Glomerular endothelial cell (primary cell): Measurements from ENCODE around the gene CCZ1B. TPM values are rescaled to one million over a fixed set of nuclear protein-coding genes. Genes with fewer than 3 reads are reported as not detected.
"Not testable (repeated sequence)": the region's sequence is repeated elsewhere in the genome, so short reads cannot be mapped to it uniquely, and the experiment has no call there.

Experiments
- DNase-seq: peaks from one replicate; pipeline ENCODE4 v3.0.0-alpha.2; 2011; ENCODE audit warnings: low read depth, low spot score; ENCODE audit errors: extremely low read depth
- total RNA-seq: library from RNA; depleted of rRNA; stranded (reverse); fragments of >200 nt; gene quantifications from 2 replicates; pipeline ENCODE4 v1.2.3, GENCODE V29; 2015

CCZ1B gene
- total RNA-seq, result 43.0 and 85.9 TPM in 2 replicates

DNA sequence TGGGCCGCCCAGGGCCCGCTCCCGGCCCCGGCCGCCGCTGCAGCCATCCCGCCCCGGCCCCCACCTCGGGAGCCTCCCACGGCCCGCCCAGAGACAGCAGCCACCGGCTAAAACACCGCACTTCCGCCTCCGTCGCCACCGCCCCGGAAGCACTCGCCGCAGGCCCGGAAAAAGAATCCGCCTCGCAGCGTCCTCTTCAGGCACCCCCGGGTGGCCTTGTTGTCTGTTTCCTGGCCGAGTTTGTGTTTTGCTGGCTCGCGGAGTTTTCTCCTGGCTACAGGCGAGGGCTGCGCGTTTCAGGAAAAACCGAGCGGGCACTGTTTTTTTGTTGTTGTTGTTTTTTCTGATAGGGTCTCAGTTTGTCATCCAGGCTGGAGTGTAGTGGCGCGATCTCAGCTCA lies at the start of gene CCZ1B:
TSS of gene CCZ1B (minus strand) at position 125 of the 400 bp plus-strand sequence. CDS start at position 47, 78 bp downstream.
- peak; percentile 2 for DNase-seq

DNA sequence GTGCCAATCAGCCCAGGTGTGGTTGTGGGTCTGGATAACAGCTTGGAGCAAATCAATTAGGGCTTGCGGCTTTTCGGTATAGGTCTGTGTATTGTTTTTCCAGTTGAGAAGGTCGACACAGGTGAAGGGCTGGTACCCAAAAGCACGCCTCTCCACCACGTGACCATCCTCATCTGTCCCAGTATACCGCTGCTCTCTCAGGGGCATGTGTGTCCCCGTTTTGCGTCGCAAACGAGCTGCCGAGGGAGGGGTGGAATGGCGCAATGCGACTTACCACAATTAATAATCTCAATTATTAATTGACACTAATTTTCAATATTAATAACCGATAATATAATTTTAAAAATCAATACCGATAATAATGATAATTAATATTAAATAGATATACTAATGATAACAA lies 48.9 kb upstream of the CCZ1B start:
- DNase-seq, result not testable (repeated sequence)

DNA sequence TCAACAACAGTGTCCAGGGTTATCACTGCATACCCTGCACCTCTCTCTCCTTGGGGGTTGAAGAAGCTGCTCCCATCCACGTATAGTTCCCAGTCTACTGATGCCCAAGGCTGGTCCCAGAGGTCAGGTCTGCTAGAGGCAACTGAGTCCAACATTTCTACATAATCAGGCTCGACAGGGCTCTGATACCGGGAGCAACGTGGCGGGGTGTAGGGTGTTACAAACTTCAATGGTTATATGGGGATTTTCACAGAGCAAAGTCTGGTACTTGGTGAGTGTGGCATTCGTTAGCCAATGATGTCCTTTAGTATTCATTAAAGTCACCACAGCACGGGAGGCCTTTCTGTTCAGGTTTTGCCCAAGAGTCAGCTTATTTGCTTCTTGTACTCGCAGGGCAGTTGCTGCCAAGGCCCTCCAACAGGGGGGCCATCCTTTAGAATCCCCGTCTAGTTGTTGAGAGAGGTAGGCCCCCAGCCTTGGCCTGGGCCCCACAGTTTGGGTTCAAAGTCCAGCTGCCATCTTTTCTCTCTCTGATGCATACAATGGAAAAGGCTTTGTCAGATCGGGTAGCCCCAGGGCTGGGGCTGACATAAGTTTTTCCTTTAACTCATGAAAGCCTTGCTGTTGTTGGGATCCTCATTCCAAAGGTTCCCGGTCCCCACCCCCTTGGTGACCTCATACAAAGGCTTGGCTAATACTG lies 46.3 kb upstream of the CCZ1B start:
- DNase-seq, result not testable (repeated sequence)

DNA sequence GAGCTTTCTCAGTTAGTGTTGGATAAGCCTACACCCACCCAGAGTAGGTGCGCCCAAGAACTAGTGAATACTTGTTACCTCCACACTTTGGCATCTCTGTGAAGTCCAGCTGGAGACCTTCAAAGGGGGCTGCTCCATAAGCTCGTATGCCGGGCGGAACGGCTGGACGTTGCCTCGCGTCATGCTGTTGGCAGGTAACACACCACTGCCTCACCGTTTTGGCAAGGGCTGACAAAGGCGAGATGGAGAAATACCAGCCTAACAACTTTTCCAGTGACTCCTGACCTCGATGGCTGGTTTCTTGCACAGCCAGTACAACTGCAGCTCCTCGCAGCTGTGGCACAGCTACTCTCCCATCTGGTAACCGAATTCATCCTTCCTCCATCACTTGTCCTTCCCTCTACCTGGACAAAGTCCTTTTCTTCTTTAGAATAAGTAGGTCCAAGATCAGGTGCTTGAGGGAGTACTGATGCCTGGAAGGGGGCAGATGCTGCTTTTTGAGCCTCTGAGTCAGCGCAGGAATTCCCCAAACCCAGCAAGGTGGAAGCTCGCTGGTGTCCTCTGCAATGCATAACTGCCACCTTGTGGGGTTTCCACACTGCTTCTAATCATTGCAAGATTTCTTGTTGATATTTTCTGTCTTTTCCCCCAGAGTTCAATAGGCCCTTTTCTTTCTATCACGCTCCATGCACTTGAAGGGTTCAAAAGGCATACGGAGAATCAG lies 45.5 kb upstream of the CCZ1B start:
- not testable (repeated sequence) for DNase-seq

DNA sequence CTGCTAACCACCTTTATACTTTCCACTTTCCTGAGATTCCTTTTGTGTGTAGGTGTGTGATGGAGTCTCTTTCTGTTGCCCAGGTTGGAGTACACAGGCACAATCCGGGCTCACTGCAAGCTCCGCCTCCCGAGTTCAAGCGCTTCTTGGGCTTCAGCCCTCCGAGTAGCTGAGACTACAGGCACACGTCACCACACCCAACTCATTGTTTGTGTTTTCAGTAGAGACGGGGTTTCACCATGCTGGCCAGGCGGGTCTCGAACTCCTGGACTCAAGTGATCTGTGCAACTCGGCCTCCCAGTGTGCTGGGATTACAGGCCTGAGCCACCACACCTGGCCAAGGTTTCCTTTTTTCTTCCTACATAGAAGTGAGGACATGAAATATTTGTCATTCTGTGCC lies 38.7 kb upstream of the CCZ1B start:
- not testable (repeated sequence) for DNase-seq

DNA sequence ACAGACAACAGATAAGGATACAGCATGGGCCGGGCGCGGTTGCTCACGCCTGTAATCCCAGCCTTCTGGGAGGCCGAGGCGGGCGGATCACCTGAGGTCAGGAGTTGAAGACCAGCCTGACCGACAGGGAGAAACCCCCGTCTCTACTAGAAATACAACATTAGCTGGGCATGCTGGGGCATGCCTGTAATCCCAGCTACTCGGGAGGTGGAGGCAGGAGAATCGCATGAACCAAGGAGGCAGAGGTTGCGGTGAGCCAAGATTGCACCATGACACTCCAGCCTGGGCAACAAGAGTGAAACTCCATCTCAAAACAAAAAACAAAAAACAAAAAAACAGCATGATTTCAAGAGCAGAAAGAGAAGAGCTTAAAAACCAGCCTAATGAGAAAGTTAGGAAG lies 38.1 kb upstream of the CCZ1B start:
- DNase-seq, result not testable (repeated sequence)

DNA sequence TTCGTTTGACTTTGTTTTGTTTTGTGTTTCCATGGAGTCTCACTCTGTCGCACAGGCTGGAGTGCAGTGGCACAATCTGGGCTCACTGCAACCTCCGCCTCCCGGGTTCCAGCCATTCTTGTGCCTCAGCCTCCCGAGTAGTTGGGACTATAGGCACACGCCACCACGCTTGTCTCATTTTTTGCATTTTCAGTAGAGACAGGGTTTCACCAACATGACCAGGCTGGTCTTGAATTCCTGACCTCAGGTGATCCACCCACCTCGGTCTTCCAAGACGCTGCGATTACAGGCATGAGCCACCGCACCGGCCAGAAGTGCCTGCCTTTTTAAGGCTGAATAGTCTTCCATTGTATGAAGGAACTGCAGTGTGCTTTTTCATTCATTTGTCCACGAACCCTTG lies 36.8 kb upstream of the CCZ1B start:
- not testable (repeated sequence) for DNase-seq

DNA sequence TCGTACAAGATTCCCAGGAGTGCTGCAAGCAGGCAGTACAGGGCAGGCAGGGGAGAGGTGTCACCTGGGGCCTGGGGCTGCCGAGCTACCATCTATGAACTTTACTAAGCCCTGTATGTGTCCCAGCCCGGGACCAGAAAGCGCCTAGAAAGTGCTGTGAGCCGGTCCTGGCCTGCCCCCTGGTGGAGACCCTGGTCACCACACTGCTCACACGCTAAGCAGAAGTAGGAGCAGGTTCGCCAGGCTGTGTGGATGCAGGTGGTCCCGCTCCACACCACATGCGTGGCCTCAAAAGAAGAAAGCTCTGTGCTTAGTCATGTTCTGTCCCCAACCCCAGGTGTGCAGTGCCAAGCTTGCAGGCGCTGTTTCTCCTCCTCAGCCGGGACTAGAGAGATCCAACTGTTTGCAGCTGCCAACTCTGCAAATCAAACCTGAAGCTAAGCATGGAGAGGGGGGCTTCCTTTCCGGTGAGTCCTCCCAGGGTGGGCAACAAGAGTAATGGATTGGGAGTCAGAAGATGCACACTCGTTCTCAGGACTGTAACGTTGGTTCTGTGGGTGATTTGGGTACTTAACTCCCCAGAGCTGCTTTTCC lies 31.7 kb upstream of the CCZ1B start:
- not testable (repeated sequence) for DNase-seq

DNA sequence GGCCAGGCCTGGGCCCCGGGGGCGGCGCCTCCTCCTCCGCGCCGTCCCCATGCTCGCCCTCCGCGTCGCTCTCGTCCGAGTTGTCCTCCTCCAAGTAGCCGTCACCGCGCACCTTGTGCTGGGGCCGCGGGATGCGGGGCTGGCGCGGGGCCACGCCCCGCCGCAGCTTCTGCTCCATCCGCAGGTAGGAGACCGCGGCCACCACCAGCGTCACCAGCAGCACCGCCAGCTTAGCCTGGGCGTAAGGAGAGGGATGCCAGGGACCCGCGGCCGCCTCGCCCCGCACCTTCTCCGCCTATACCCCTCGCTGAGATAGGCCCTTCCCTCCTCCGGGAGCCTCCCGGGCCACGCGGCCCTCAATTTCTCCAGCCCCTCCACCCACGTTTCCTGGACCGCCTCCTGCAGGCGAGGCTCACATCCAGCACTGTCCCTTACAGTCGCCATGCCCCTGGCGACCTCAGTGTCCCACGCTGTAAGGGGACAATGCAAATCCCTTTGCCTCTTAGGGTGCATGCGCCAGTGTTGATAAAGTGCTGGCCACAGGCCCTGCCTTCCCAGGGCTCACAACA lies 29.6 kb upstream of the CCZ1B start:
- not testable (repeated sequence) for DNase-seq

DNA sequence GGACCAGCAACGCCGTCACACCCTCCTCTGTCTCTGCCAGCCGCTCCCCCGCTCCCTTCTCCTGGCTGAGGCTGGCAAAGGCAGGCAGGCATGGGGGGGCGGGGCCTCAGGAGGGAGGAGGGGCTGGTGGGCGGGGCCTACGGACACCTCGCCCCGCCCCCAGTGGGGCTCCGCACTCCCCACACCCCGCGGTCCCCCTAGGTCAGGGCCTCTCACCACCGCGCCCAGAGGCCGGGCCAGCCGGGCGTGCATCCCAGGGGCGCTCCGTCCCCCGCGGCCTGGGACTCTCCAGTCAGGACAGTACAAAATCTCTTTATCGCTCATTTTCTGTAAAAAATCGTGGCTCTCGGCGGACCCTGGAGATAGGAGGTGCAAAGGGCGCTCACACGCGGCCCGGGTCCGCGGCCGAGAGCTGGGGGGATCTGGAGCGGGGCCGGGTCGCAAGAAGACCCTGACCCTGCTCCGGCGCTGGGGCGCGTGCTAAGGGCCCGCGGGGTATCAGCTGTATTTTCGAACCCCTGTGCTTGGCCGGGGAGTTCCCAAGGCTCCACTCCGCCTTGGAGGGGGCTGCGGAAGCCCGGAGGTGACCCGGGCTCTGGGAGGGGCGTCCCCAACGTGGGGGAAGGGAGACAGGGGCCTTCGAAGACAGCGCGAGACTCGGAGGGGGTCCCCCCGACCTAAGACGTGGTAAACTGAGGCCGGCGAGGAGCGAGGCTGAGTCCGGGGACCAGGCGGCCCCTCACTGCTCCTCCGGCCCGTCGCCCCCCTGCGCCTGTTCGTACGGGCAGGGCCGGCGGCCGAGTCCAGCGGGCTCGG lies 28.9 kb upstream of the CCZ1B start:
- not testable (repeated sequence) for DNase-seq

DNA sequence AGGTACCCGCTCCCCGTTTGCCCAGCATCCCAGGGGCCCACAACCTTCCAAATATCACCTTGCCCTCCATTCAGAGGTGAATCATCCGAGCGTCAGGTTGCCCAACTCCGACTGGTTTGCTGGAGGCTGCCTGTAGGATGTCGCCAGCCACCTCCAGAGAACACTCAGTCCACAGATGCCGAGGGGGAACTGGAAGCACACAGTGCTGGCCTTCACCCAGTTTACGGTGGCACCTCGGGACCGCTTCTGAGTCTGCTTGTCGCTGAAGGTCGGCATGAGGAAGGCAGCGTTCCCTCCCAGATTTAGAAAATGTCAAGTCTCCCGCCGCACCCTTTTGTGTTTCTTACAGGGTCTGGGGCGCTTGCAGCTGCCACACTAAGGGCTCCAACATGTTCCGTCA lies 27.6 kb upstream of the CCZ1B start:
- DNase-seq, result not testable (repeated sequence)

DNA sequence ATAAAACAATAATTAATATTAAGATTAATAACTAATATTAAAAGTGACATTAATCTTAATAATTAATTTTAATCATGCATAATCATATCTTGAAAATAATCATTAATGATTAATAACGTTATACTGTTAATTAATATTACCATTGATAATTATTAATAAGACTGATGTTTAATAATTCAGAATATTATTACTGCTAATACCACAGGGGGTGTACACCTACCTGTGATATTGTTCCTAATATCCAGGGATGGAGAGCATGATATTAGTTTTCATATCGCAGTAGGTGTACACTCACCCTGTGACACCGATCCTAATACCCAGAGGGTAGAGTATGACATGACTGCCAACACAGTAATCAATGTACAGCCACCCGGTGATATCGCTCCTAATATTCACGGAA lies 23.1 kb upstream of the CCZ1B start:
- not testable (repeated sequence) for DNase-seq

DNA sequence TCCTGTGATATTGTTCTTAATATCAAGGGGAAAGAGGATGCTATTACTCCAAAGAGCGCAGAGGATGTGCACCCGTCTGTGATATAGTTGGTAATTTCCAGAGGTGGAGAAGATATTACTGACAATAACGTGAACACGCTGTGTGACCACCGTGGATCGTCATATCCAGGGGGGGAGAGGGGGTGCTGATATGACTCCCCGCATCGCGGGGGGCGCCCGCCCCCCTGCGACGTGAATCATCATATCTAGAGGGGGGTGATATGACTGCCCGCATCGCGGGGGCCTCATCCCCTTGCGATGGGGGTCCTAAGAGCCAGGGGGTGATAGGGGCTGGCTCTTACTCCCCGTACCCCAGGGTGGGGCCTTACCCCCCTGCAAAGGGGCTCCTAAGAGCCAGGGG lies 21.7 kb upstream of the CCZ1B start:
- not testable (repeated sequence) for DNase-seq

DNA sequence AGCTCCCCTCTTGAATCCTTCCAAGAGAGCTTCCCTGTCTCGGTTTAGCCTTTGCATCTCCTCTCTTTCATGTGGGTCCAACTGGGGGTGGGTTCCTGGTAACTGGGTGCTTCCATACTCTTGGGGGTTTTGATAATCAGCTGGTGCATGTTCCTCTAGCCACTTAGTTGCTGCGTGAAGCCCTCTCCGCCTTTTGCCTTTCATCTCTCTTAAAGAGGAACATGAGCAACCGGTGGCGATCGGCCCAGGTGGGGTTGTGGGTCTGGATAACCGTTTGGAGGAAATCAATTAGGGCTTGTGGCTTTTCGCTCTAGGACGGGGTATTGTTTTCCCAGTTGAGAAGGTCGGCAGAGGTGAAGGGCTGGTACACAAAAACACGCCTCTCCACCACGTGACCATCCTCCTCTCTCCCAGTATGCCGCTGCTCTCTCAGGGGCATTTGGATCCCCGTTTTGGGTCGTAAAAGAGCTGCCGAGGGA lies 19.9 kb upstream of the CCZ1B start:
- not testable (repeated sequence) for DNase-seq

DNA sequence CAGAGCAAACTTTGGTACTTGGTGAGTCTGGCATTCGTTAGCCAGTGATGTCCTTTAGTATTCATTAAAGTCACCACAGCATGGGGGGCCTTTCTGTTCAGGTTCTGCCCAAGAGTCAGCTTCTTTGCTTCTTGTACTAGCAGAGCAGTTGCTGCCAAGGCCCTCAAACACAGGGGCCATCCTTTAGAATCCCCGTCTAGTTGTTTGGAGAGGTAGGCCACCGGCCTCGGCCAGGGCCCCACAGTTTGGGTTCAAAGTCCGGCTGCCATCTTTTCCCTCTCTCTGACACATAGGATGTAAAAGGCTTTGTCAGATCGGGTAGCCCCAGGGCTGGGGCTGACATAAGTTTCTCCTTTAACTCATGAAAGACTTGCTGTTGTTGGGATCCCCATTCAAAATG lies 17.6 kb upstream of the CCZ1B start:
- DNase-seq, result not testable (repeated sequence)

DNA sequence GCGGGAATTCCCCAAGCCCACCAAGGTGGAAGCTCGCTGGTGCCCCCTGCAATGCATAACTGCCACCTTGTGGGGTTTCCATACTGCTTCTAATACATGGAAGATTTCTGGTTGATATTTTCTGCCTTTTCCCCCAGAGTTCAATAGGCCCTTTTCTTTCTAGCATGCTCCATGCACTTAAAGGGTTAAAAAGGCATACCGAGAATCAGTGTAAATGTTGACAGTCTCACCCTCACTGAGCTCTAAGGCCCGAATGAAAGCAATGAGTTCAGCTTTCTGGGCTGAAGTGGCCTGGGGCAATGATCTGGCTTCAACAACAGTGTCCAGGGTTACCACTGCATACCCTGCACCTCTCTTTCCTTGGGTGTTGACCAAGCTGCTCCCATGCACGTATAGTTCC lies 17.0 kb upstream of the CCZ1B start:
- not testable (repeated sequence) for DNase-seq

DNA sequence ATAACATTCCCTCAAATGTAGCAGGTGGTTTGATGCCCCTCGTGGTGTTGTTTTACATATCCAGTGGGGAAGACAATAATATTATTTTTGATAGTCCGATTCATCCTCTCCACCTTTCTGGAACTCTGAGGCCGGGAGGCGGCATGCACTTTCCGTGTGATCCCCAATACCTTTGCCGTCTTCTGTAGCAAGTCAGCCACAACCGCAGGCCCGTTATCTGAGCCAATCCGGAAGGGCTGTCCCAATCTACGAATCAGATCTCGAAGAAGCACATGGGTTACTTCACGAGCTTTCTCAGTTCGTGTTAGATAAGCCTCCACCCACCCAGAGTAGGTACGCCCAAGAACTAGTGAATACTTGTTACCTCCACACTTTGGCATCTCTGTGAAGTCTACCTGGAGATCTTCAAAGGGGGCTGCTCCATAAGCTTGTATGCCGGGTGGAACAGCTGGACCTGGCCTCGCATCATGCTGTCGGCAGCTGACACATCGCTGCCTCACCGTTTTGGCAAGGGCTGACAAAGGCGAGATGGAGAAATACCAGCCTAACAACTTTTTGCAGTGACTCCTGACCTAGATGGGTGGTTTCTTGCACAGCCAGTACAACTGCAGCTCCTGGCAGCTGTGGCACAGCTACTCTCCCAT lies 16.3 kb upstream of the CCZ1B start:
- not testable (repeated sequence) for DNase-seq

DNA sequence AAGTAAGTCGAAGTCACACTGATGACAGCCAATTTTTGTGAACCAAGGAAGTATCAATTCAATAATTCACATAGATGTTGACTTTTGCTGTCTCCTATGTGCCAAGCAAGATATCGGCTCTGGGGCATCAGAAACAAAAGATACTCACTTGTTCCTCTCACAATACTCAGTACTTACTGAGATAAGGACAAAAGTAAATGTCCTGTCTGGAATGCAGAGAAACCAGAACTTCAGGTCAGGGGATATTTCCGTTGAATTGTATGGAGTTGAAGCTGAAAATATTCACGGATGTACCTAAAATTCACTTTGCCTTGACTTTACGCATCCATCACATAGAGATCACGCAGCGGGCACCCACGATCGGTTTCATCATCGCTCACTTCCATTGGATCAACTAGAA lies 11.0 kb upstream of the CCZ1B start:
- DNase-seq, result not testable (repeated sequence)

DNA sequence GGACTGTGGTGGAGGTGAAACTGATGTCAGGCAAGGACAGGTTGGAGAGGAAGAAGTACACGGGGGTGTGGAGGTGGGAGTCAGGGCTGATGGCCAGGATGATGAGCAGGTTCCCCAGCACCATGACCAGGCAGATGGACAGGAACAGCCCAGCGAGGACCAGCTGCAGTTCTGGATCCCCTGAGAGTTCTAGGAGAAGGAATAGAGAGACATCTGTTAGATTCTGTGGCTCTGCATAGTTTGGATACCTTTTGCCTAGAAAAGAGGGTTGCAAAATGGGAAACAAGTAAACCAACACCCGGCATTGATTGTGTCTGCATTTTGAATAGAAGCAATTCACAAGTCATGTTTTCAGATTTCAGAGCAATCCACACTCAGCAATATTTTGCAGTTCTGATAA lies 9.4 kb upstream of the CCZ1B start:
- not testable (repeated sequence) for DNase-seq

DNA sequence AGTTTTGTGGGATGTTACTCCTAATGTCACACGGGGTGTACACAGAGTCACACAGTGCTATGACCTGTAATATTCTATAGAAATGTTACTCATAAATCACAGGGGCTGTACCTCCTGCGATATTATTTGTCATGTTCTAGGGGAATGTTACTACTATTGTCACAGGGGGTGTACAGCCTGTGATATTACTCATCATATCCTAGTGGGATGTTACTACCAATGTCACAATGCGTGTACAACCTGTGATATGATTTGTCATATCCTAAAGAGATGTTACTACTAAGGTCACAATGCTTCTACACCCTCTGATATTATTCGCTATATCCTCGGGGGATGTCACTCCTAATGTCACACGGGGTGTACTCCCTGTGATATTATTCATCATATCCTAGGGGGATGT lies 7.6 kb upstream of the CCZ1B start:
- no peak for DNase-seq
